Gastrocnemius medialis (tissue), 4 donors: ENCODE measurements around the gene PHC2. TPM values are rescaled to one million over a fixed set of nuclear protein-coding genes. Genes with fewer than 3 reads are reported as not detected.
A peak's percentile ranks its signal among the peaks of the same experiment; 100 is the strongest.

Source experiments
- ATAC-seq, 2 donors: fragments of 150-250 bp; one replicate each; pipeline ENCODE4 v1.9.1; 2016
- DNase-seq, 2 donors: peaks; one replicate each; pipeline ENCODE4 v3.0.0-alpha.2; 2019
- H3K27ac ChIP-seq, 4 donors: fragments of 200-600 bp; sonication (generic); 1 replicate in 1 of 4; 2 replicates in 3 of 4; pipeline ENCODE4 v1.5.1; 2016 to 2018; ENCODE audit warnings: mild to moderate bottlenecking in 2 of 4, moderate library complexity in 1 of 4
- H3K27me3 ChIP-seq, 3 donors: fragments of 200-600 bp; sonication (generic) in 2 of 3; 1 replicate in 1 of 3; 2 replicates in 2 of 3; pipeline versions ENCODE4 v1.5.1 to v1.6.0; 2016 to 2019; ENCODE audit warnings: mild to moderate bottlenecking in 1 of 3, moderate library complexity in 1 of 3
- H3K36me3 ChIP-seq, 2 donors: fragments of 200-600 bp; sonication (generic) in 1 of 2; one replicate each; pipeline ENCODE4 v1.5.1; 2017 to 2018
- H3K4me1 ChIP-seq, 2 donors: fragments of 200-600 bp; sonication (generic) in 1 of 2; one replicate each; pipeline ENCODE4 v1.5.1; 2016 to 2017; ENCODE audit warnings: mild to moderate bottlenecking in 2 of 2
- H3K4me3 ChIP-seq, 4 donors: fragments of 200-600 bp; sonication (generic) in 3 of 4; 1 replicate in 1 of 4; 2 replicates in 3 of 4; pipeline ENCODE4 v1.5.1; 2016 to 2019; ENCODE audit warnings: mild to moderate bottlenecking in 2 of 4
- H3K9me3 ChIP-seq, 3 donors: fragments of 200-600 bp; sonication (generic) in 2 of 3; 1 replicate in 1 of 3; 2 replicates in 2 of 3; pipeline ENCODE4 v1.5.1; 2016 to 2019
- CTCF ChIP-seq, 5 experiments: fragments of 450-650 bp in 3 of 5; fragments of 200-600 bp in 2 of 5; sonication (generic) in 2 of 5; IDR thresholded peaks in 4 of 5; conservative IDR thresholded peaks in 1 of 5; 1 replicate in 4 of 5; 2 replicates in 1 of 5; pipeline ENCODE4 v1.5.1; 2016 to 2019; ENCODE audit warnings: antibody characterized with exemption in 5 of 5, mild to moderate bottlenecking in 3 of 5, moderate library complexity in 3 of 5
- POLR2A ChIP-seq, 2 donors: fragments of 450-650 bp; IDR thresholded peaks; one replicate each; pipeline ENCODE4 v1.6.1; 2017; ENCODE audit warnings: antibody characterized with exemption in 2 of 2, mild to moderate bottlenecking in 2 of 2, moderate library complexity in 2 of 2
- in situ Hi-C, 4 donors: fragments of 200-750 bp; cut with MboI; loops; one replicate each; pipeline versions ENCODE4 v1.15.0 to v1.8.0; 2017; ENCODE audit warnings: low sequenced_read_pairs in 4 of 4
- intact Hi-C: fragments of 100-400 bp; cut with DNase I; formaldehyde crosslinking; loops from one replicate; pipeline ENCODE4 v1.15.1; 2023; ENCODE audit warnings: low total_unique reads
- total RNA-seq, 4 donors: library from RNA; depleted of rRNA; stranded (reverse); fragments of >200 nt; gene quantifications; one replicate each; pipeline versions ENCODE4 v1.1.0 to v1.2.3, GENCODE V29; 2016

Gene PHC2, protein sequence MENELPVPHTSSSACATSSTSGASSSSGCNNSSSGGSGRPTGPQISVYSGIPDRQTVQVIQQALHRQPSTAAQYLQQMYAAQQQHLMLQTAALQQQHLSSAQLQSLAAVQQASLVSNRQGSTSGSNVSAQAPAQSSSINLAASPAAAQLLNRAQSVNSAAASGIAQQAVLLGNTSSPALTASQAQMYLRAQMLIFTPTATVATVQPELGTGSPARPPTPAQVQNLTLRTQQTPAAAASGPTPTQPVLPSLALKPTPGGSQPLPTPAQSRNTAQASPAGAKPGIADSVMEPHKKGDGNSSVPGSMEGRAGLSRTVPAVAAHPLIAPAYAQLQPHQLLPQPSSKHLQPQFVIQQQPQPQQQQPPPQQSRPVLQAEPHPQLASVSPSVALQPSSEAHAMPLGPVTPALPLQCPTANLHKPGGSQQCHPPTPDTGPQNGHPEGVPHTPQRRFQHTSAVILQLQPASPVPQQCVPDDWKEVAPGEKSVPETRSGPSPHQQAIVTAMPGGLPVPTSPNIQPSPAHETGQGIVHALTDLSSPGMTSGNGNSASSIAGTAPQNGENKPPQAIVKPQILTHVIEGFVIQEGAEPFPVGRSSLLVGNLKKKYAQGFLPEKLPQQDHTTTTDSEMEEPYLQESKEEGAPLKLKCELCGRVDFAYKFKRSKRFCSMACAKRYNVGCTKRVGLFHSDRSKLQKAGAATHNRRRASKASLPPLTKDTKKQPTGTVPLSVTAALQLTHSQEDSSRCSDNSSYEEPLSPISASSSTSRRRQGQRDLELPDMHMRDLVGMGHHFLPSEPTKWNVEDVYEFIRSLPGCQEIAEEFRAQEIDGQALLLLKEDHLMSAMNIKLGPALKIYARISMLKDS
- 100 to 1,000 TPM; 318 to 516 (median 364) TPM for total RNA-seq

- peaks cover 35 to 37% of the 10 kb centered on the region in 2 donors for H3K4me1 ChIP-seq
- no peaks in the 10 kb centered on the region for H3K36me3 ChIP-seq
- DNase-seq (peak; percentile 96), ATAC-seq (peak; percentile 88)
- no peaks in the 10 kb centered on the region for H3K27me3 ChIP-seq
- in situ Hi-C loops = no loop called here
- H3K9me3 ChIP-seq = no peaks in the 10 kb centered on the region
- peak within 1 kb of the TSS; percentile 75 to 87 (median 86) for H3K27ac ChIP-seq
- intact Hi-C loops = loop anchor here (2.0 kb wide), 2 partner anchors 22 to 42 kb away; partner anchors contain the start of gene ZSCAN20
- peak; percentile 5 to 46 (median 31) for TF ChIP-seq CTCF (IDR thresholded peaks at IDR 0.05 in 4 of 5, conservative IDR thresholded peaks at IDR 0.05 in 1 of 5)
- TF ChIP-seq POLR2A (IDR thresholded peaks at IDR 0.05) = peak; percentile 78 to 85
- peak within 1 kb of the TSS; percentile 58 to 75 (median 66) for H3K4me3 ChIP-seq
These were observed at the start of gene PHC2 for GRCh38 chr1:33430692-33431593. Gene PHC2, minus strand, starts transcription at chr1:33431095. Its CDS starts 55,556 bp downstream, at chr1:33375539.

DNA sequence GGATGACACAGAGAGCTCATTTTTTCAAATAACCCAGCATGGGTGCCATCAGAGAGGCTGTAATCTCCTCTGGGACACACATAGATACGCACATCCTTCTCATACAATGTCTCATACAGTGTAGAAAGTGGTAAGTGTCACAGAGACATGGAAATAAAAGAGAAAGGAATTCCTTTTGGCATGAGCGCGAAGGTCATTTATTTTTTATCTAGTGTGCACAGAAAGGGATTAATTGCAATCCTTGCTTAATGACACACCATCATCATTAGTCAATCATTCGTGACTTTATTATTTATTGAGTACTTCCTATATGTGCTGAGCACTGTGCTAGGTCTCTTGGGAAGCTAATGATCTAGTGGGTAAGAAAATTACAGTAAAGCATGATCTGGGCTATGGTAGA is 46.6 kb upstream of the PHC2 start:
- in situ Hi-C loops = loop anchor here in 1 of 4 donors (10.0 kb wide), 1 partner anchor 103 kb away; no protein-coding TSS in a partner anchor
- intact Hi-C loops = no loop called here
- Histone ChIP-seq H3K27me3 (no peaks in the 10 kb centered on the region), H3K4me3 (no peak overlapping the region), H3K36me3 (peaks cover 0 to 29% of the 10 kb centered on the region in 2 donors), H3K4me1 (peaks cover 16 to 22% of the 10 kb centered on the region in 2 donors), H3K27ac (no peak overlapping the region), H3K9me3 (no peaks in the 10 kb centered on the region)
- no peak for TF ChIP-seq POLR2A (IDR thresholded peaks at IDR 0.05)
- no peak for TF ChIP-seq CTCF (IDR thresholded peaks at IDR 0.05 in 4 of 5, conservative IDR thresholded peaks at IDR 0.05 in 1 of 5)
- no peak for DNase-seq
- no peak for ATAC-seq

DNA sequence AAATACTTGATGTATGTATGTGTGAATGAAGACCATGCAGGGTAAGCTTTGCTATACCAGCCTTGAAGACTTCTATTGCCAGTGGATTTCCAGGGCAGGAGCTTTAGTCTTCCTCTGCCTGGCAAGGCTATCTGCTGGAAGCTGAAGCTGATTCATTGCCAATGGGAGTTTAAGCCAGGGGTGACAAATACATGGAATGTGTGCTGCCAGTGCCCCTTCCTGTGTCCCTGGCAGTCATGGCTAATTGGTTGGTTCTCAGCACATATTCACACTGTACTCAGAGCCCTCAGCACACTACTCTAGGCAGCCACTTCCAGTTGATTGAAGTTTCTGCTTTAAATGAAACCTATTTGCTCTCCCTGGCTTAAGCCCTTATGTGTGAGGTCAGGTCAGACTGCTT is 43.0 kb upstream of the PHC2 start:
- ATAC-seq = no peak
- peak overlapping the region; percentile 8 to 88 (median 85) for H3K27ac ChIP-seq
- H3K9me3 ChIP-seq = no peaks in the 10 kb centered on the region
- TF ChIP-seq CTCF (IDR thresholded peaks at IDR 0.05 in 4 of 5, conservative IDR thresholded peaks at IDR 0.05 in 1 of 5) = no peak
- no peak for TF ChIP-seq POLR2A (IDR thresholded peaks at IDR 0.05)
- peaks cover 0 to under 1% of the 10 kb centered on the region in 2 donors for H3K36me3 ChIP-seq
- intact Hi-C loops (loop anchor here (2.0 to 5.0 kb wide), 4 partner anchors 43 to 657 kb away; partner anchors contain the start of genes PHC2, S100PBP and YARS1), in situ Hi-C loops (loop anchor here in 3 of 4 donors (10.0 to 25.0 kb wide), 2 partner anchors 99 to 112 kb away; no protein-coding TSS in a partner anchor)
- H3K4me1 ChIP-seq = peaks cover 16 to 35% of the 10 kb centered on the region in 2 donors
- H3K27me3 ChIP-seq = no peaks in the 10 kb centered on the region
- DNase-seq = no peak
- no peak overlapping the region for H3K4me3 ChIP-seq
